Bronchial smooth muscle cell (primary cell): ENCODE data around the gene RBM12. TPM values are rescaled to one million over a fixed set of nuclear protein-coding genes. Genes with fewer than 3 reads are reported as not detected.

Experiments
- total RNA-seq: library from RNA; depleted of rRNA; stranded (reverse); fragments of >200 nt; gene quantifications from 2 replicates; pipeline ENCODE4 v1.2.1, GENCODE V29; 2014

The RBM12 gene, protein sequence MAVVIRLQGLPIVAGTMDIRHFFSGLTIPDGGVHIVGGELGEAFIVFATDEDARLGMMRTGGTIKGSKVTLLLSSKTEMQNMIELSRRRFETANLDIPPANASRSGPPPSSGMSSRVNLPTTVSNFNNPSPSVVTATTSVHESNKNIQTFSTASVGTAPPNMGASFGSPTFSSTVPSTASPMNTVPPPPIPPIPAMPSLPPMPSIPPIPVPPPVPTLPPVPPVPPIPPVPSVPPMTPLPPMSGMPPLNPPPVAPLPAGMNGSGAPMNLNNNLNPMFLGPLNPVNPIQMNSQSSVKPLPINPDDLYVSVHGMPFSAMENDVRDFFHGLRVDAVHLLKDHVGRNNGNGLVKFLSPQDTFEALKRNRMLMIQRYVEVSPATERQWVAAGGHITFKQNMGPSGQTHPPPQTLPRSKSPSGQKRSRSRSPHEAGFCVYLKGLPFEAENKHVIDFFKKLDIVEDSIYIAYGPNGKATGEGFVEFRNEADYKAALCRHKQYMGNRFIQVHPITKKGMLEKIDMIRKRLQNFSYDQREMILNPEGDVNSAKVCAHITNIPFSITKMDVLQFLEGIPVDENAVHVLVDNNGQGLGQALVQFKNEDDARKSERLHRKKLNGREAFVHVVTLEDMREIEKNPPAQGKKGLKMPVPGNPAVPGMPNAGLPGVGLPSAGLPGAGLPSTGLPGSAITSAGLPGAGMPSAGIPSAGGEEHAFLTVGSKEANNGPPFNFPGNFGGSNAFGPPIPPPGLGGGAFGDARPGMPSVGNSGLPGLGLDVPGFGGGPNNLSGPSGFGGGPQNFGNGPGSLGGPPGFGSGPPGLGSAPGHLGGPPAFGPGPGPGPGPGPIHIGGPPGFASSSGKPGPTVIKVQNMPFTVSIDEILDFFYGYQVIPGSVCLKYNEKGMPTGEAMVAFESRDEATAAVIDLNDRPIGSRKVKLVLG
- total RNA-seq: 24.6 and 29.3 TPM in 2 replicates

DNA sequence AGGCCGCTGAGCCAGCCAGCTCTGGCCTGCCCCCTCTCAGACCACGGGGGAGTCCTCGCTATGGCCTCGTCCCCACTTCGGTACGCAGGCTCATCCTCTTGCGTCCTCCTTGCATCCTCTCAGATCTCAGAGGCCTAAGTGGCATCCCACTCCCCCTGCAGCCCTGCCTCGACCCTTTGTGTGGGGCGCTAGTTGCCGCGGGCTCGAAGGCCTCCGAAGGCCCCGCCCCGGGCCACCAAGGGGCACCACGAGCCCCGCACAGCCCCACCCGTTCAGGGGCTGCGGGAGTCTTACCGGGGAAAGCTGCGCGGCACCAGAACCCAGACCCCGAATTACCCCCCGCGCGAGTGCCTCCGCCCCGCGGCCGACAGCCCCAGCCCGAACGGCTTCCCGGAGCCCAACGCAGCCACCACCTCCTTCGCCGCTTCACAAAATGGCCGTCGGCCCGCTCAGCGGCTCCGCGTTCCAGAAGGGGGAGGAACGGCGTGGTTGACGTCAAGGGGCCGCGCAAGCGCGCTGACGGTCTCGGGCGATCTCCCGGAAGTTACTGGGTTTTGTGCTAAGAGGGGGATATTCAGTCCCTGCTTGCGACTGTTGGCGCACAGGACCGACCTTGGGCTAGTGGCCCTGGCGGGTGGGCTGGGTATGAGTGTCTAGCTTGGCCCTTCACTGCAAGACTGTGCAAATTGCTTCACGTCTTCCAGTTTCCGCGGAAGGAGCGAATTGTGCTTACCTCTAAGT is at the start of gene RBM12, which contains the start of gene CPNE1:
Gene RBM12, minus strand, starts transcription at position 435 of the 741 bp plus-strand sequence. CDS start 9,578 bp downstream, outside the sequence.
Gene CPNE1, minus strand, starts transcription at position 435 of the 741 bp plus-strand sequence. CDS start 31,977 bp downstream, outside the sequence.

DNA sequence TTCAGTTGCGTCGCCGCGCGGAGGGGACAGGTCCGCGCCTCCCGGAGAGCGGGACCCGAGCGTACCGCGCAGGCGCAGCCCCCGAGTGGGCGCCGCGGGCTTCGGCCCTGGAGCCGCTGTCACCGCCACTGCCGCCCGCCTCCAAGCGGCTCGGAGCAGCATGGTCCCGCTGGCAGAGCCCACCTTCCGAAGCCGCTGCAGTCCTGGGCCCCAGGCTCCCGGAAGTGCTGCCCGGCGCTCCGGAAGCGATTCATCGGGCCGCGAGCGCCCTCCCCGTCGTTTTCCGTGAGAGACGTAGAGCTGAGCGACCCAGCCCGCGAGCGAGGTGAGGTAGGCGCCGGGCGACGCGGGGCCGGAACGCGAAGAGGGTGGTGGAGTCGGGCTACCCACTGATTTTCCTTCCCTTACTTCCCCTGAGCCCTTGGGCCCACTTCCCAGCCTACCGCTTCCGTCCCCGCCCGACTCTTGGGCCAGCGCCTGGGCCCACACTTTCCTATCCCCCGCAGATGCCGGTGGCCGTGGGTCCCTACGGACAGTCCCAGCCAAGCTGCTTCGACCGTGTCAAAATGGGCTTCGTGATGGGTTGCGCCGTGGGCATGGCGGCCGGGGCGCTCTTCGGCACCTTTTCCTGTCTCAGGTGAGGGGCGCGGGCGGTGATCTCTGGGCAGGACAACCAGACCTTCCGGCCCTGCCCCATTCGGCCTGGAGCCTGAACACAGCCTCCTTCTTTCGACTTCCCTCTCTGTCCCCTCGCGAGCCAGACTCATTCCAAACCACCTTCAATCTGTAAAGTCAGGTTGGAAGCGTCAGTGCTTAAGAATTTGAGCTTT is 34.6 kb upstream of the RBM12 start, which contains the start of the genes NFS1 and ROMO1:
Gene NFS1, minus strand, starts transcription at position 226 of the 830 bp plus-strand sequence. Its CDS starts 64 bp downstream, at position 162.
Gene ROMO1, plus strand, starts transcription at position 279 of the 830 bp plus-strand sequence. Its CDS starts 228 bp downstream, at position 507.

DNA sequence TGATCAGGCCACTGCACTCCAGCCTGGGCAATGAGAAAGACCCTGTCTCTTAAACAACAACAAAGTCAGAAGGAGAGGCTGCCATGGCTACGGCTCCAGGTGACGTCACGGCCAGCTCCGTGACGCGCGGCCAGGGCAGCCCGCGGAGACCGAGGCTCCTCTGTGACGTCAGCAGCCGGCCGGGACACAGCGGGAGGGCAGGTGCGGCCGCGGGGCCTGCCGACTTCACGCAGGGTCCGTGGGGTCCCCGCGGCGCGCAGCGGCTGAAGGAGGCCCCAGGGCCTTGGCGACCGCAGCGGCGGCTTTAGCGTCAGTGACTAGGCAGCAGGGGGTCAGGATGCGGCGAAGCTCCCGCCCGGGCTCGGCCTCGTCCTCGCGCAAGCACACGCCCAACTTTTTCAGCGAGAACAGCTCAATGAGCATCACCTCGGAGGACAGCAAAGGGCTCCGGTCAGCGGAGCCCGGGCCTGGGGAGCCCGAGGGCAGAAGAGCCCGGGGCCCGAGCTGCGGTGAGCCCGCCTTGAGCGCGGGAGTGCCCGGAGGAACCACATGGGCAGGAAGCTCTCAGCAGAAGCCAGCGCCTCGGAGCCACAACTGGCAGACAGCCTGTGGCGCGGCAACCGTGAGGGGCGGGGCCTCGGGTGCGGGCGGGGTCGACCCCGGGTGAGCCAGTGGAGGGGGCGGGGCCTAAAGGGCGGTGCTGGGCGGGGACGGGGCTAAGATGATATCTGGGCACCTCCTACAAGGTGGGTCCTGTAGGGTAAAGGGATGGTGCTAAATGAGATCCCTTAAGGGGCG is 48.8 kb downstream of the RBM12 start, which contains the start of gene SPAG4:
Gene SPAG4, plus strand, starts transcription at position 163 of the 798 bp plus-strand sequence. Its CDS starts 175 bp downstream, at position 338.

Other genes with a start within 250 kb of the RBM12 start
- gene GDF5, start 226.7 kb downstream of the RBM12 start, total RNA-seq: 6.1 and 23.2 TPM in 2 replicates
- gene CEP250, start 209.3 kb downstream of the RBM12 start, total RNA-seq: 23.7 and 30.9 TPM in 2 replicates
- not detected in 2 replicates for gene C20orf173, start 135.2 kb downstream of the RBM12 start, total RNA-seq
- gene ERGIC3, start 122.8 kb downstream of the RBM12 start, total RNA-seq: 407 and 670 TPM in 2 replicates
- 4.7 and 10.2 TPM in 2 replicates for gene SPAG4, start 49.1 kb downstream of the RBM12 start, total RNA-seq
- 169 and 177 TPM in 2 replicates for gene CPNE1, start within 50 bp of the RBM12 start, total RNA-seq
- gene NFS1, start 34.5 kb upstream of the RBM12 start, total RNA-seq: 18.9 and 24.0 TPM in 2 replicates
- 284 and 482 TPM in 2 replicates for gene ROMO1, start 34.5 kb upstream of the RBM12 start, total RNA-seq
- gene RBM39, start 77.4 kb upstream of the RBM12 start, total RNA-seq: 335 and 481 TPM in 2 replicates
- gene PHF20, start 107.1 kb upstream of the RBM12 start, total RNA-seq: 19.3 and 24.7 TPM in 2 replicates